Stimulated activated memory B cell treated with anti-CD40 and anti-IgM and Interleukin-4, amounts not matched to agents 10 μg/mL and 1 μg/mL and 100 μg/mL, for 72 hours (primary cell): ENCODE results near the gene EPYC.

ENCODE experiments used
- ATAC-seq: fragments of 150-1000 bp; cut with Tn5 transposase; 2 replicates; pipeline ENCODE4 v1.10.0; 2021
- H3K27ac Mint-ChIP-seq: one replicate; pipeline ENCODE4 v1.8.0; 2022; ENCODE audit warnings: mild to moderate bottlenecking, mixed read lengths
- H3K27me3 Mint-ChIP-seq: one replicate; pipeline ENCODE4 v1.8.0; 2022; ENCODE audit warnings: mixed read lengths
- H3K36me3 Mint-ChIP-seq: one replicate; pipeline ENCODE4 v1.8.0; 2022; ENCODE audit warnings: mixed read lengths
- H3K4me1 Mint-ChIP-seq: one replicate; pipeline ENCODE4 v1.8.0; 2022; ENCODE audit warnings: mixed read lengths
- H3K4me3 Mint-ChIP-seq: one replicate; pipeline ENCODE4 v1.8.0; 2022; ENCODE audit warnings: mild to moderate bottlenecking, moderate library complexity, mixed read lengths
- H3K9me3 Mint-ChIP-seq: one replicate; pipeline ENCODE4 v1.8.0; 2022; ENCODE audit warnings: mixed read lengths

The EPYC gene

GRCh38 chr12:91004872-91005271 is at the start of gene EPYC:
TSS of gene EPYC (minus strand) at chr12:91004972. CDS start at chr12:91002565, 2,407 bp downstream.
- no peak for ATAC-seq
- no peaks in the 10 kb centered on the region for H3K9me3 Mint-ChIP-seq
- peaks cover 16% of the 10 kb centered on the region for H3K4me1 Mint-ChIP-seq
- peaks cover 9% of the 10 kb centered on the region for H3K27me3 Mint-ChIP-seq
- no peak within 1 kb of the TSS for H3K4me3 Mint-ChIP-seq
- H3K27ac Mint-ChIP-seq, result no peak within 1 kb of the TSS
- no peaks in the 10 kb centered on the region for H3K36me3 Mint-ChIP-seq

- H3K4me3 Mint-ChIP-seq, result no peak overlapping the region
- H3K27ac Mint-ChIP-seq, result no peak overlapping the region
- H3K27me3 Mint-ChIP-seq, result no peaks in the 10 kb centered on the region
- no peak for ATAC-seq
- H3K36me3 Mint-ChIP-seq, result no peaks in the 10 kb centered on the region
- no peaks in the 10 kb centered on the region for H3K4me1 Mint-ChIP-seq
- no peaks in the 10 kb centered on the region for H3K9me3 Mint-ChIP-seq
These were observed 49.4 kb upstream of the EPYC start for GRCh38 chr12:91053951-91054715.

GRCh38 chr12:91052026-91052425 is 47.3 kb upstream of the EPYC start:
- no peaks in the 10 kb centered on the region for H3K27me3 Mint-ChIP-seq
- H3K4me1 Mint-ChIP-seq, result no peaks in the 10 kb centered on the region
- H3K9me3 Mint-ChIP-seq, result no peaks in the 10 kb centered on the region
- no peak for ATAC-seq
- no peak overlapping the region for H3K27ac Mint-ChIP-seq
- no peaks in the 10 kb centered on the region for H3K36me3 Mint-ChIP-seq
- H3K4me3 Mint-ChIP-seq, result no peak overlapping the region

- Mint-ChIP-seq H3K36me3 (no peaks in the 10 kb centered on the region), H3K4me3 (no peak overlapping the region), H3K27ac (no peak overlapping the region), H3K4me1 (no peaks in the 10 kb centered on the region), H3K27me3 (no peaks in the 10 kb centered on the region), H3K9me3 (no peaks in the 10 kb centered on the region)
- no peak for ATAC-seq
These were observed 39.8 kb upstream of the EPYC start for GRCh38 chr12:91044586-91044985.

GRCh38 chr12:91043408-91043807 is 38.6 kb upstream of the EPYC start:
- Mint-ChIP-seq H3K36me3 (no peaks in the 10 kb centered on the region), H3K4me3 (no peak overlapping the region), H3K9me3 (no peaks in the 10 kb centered on the region), H3K27ac (no peak overlapping the region), H3K27me3 (no peaks in the 10 kb centered on the region), H3K4me1 (no peaks in the 10 kb centered on the region)
- ATAC-seq, result no peak

GRCh38 chr12:91040096-91040755 is 35.5 kb upstream of the EPYC start:
- Mint-ChIP-seq H3K27ac (no peak overlapping the region), H3K27me3 (no peaks in the 10 kb centered on the region), H3K9me3 (no peaks in the 10 kb centered on the region), H3K4me3 (no peak overlapping the region), H3K36me3 (no peaks in the 10 kb centered on the region), H3K4me1 (no peaks in the 10 kb centered on the region)
- no peak for ATAC-seq

GRCh38 chr12:91037276-91037675 is 32.5 kb upstream of the EPYC start:
- Mint-ChIP-seq H3K27me3 (peaks cover 10% of the 10 kb centered on the region), H3K9me3 (no peaks in the 10 kb centered on the region), H3K4me3 (no peak overlapping the region), H3K4me1 (no peaks in the 10 kb centered on the region), H3K36me3 (no peaks in the 10 kb centered on the region), H3K27ac (no peak overlapping the region)
- ATAC-seq, result no peak

- no peak for ATAC-seq
- Mint-ChIP-seq H3K27ac (no peak overlapping the region), H3K36me3 (no peaks in the 10 kb centered on the region), H3K4me3 (no peak overlapping the region), H3K4me1 (no peaks in the 10 kb centered on the region), H3K9me3 (no peaks in the 10 kb centered on the region), H3K27me3 (peaks cover 10% of the 10 kb centered on the region)
These were observed 28.5 kb upstream of the EPYC start for GRCh38 chr12:91033251-91033650.

- no peaks in the 10 kb centered on the region for H3K4me1 Mint-ChIP-seq
- H3K36me3 Mint-ChIP-seq, result no peaks in the 10 kb centered on the region
- no peak overlapping the region for H3K27ac Mint-ChIP-seq
- H3K27me3 Mint-ChIP-seq, result no peaks in the 10 kb centered on the region
- no peak overlapping the region for H3K4me3 Mint-ChIP-seq
- no peaks in the 10 kb centered on the region for H3K9me3 Mint-ChIP-seq
- no peak for ATAC-seq
These were observed 18.7 kb upstream of the EPYC start for GRCh38 chr12:91023326-91024004.

- H3K27ac Mint-ChIP-seq, result no peak overlapping the region
- no peaks in the 10 kb centered on the region for H3K36me3 Mint-ChIP-seq
- H3K4me1 Mint-ChIP-seq, result no peaks in the 10 kb centered on the region
- H3K27me3 Mint-ChIP-seq, result no peaks in the 10 kb centered on the region
- H3K9me3 Mint-ChIP-seq, result no peaks in the 10 kb centered on the region
- H3K4me3 Mint-ChIP-seq, result no peak overlapping the region
- no peak for ATAC-seq
These were observed 16.3 kb upstream of the EPYC start for GRCh38 chr12:91021076-91021475.

GRCh38 chr12:91019455-91019854 is 14.7 kb upstream of the EPYC start:
- no peak for ATAC-seq
- H3K36me3 Mint-ChIP-seq, result no peaks in the 10 kb centered on the region
- no peak overlapping the region for H3K27ac Mint-ChIP-seq
- H3K27me3 Mint-ChIP-seq, result peaks cover 2% of the 10 kb centered on the region
- no peaks in the 10 kb centered on the region for H3K4me1 Mint-ChIP-seq
- H3K4me3 Mint-ChIP-seq, result no peak overlapping the region
- peaks cover 2% of the 10 kb centered on the region for H3K9me3 Mint-ChIP-seq

- Mint-ChIP-seq H3K36me3 (no peaks in the 10 kb centered on the region), H3K27ac (no peak overlapping the region), H3K9me3 (peaks cover 2% of the 10 kb centered on the region), H3K4me1 (no peaks in the 10 kb centered on the region), H3K4me3 (no peak overlapping the region), H3K27me3 (peaks cover 14% of the 10 kb centered on the region)
- no peak for ATAC-seq
These were observed 12.9 kb upstream of the EPYC start for GRCh38 chr12:91017511-91018263.

- Mint-ChIP-seq H3K27ac (no peak overlapping the region), H3K4me3 (no peak overlapping the region), H3K27me3 (peaks cover 14% of the 10 kb centered on the region), H3K4me1 (no peaks in the 10 kb centered on the region), H3K9me3 (peaks cover 2% of the 10 kb centered on the region), H3K36me3 (no peaks in the 10 kb centered on the region)
- ATAC-seq, result no peak
These were observed 12.3 kb upstream of the EPYC start for GRCh38 chr12:91017043-91017442.

GRCh38 chr12:91009319-91009950 is 4.7 kb upstream of the EPYC start:
- no peak overlapping the region for H3K4me3 Mint-ChIP-seq
- H3K9me3 Mint-ChIP-seq, result no peaks in the 10 kb centered on the region
- H3K27me3 Mint-ChIP-seq, result peaks cover 39% of the 10 kb centered on the region
- H3K27ac Mint-ChIP-seq, result no peak overlapping the region
- peak; percentile 40 for ATAC-seq
- peaks cover 16% of the 10 kb centered on the region for H3K4me1 Mint-ChIP-seq
- no peaks in the 10 kb centered on the region for H3K36me3 Mint-ChIP-seq
